Left ventricle myocardium inferior (tissue), 1 donor: ENCODE results near the gene PNPLA2. TPM values are rescaled to one million over a fixed set of nuclear protein-coding genes. Genes with fewer than 3 reads are reported as not detected.
A peak's percentile ranks its signal among the peaks of the same experiment; 100 is the strongest.

Source experiments
- DNase-seq: peaks from one replicate; pipeline ENCODE4 v3.0.0-alpha.2; 2020
- H3K27ac ChIP-seq: fragments of 200-600 bp; replicated peaks from 2 replicates; pipeline ENCODE4 v1.8.0; 2021
- H3K27me3 ChIP-seq: fragments of 200-600 bp; 2 replicates; pipeline ENCODE4 v1.8.0; 2021; ENCODE audit warnings: low read depth
- H3K36me3 ChIP-seq: fragments of 200-600 bp; 2 replicates; pipeline ENCODE4 v1.8.0; 2021
- H3K4me1 ChIP-seq: fragments of 200-600 bp; 2 replicates; pipeline ENCODE4 v1.8.0; 2021
- H3K4me3 ChIP-seq: fragments of 200-600 bp; 2 replicates; pipeline ENCODE4 v1.8.0; 2021; ENCODE audit warnings: mild to moderate bottlenecking, moderate library complexity
- H3K9me3 ChIP-seq: fragments of 200-600 bp; replicated peaks from 2 replicates; pipeline ENCODE4 v1.8.0; 2021
- intact Hi-C: fragments of 100-400 bp; cut with micrococcal nuclease; formaldehyde crosslinking; loops from one replicate; pipeline ENCODE4 v1.11.0; 2022
- total RNA-seq: library from RNA; stranded (reverse); fragmentation: NEBNext Ultra II Directional; extraction: Animal tissue kit (Norgen Biotek cat#: 25700); gene quantifications from one replicate; pipeline ENCODE4 v1.2.1, GENCODE V29; 2021
- TF ChIP-seq, protein P1 (sequence below): fragments of 200-600 bp; IDR thresholded peaks from 2 replicates; pipeline ENCODE4 v1.8.0; 2021; ENCODE audit warnings: antibody characterized with exemption, mild to moderate bottlenecking, borderline replicate concordance
- donor health status: DM: no; HTN: yes; CAD: no; lungs with severe emphysema.

PNPLA2 gene
- total RNA-seq, 1 donor from 2014 or later: 300 TPM

DNA sequence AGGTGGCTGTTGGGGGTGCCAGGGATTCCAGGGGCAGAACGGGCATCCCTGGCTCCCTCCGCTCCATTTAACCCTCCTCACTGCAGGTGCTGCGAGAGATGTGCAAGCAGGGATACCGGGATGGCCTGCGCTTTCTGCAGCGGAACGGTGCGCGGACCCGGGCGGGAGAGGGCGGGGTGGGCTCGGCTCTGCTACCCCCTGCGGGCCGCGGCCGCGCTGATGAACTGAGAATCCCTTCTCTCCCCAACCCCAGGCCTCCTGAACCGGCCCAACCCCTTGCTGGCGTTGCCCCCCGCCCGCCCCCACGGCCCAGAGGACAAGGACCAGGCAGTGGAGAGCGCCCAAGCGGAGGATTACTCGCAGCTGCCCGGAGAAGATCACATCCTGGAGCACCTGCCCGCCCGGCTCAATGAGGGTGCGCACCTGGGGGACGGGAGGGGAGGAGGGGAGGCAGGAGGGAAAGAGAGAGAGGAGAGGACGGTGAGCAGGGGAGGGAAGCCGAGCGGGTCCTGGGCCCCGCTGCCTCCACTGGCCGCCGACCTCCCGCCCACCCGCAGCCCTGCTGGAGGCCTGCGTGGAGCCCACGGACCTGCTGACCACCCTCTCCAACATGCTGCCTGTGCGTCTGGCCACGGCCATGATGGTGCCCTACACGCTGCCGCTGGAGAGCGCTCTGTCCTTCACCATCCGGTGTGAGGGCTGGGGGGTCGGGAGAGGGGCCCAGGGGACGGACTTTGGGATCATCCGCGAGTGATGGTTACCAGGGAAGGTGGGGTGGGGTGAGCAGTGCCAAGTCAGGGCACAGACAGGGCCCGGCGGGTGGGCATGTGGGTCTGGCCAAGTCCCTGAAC is 5.0 kb downstream of the PNPLA2 start:
- DNase-seq: no peak
- Histone ChIP-seq H3K36me3 (peaks cover 43% of the 10 kb centered on the region), H3K4me3 (no peak overlapping the region), H3K27me3 (no peaks in the 10 kb centered on the region), H3K4me1 (peaks cover 85% of the 10 kb centered on the region), H3K9me3 (no peaks in the 10 kb centered on the region), H3K27ac (no peak overlapping the region)
- TF ChIP-seq, protein P1, sequence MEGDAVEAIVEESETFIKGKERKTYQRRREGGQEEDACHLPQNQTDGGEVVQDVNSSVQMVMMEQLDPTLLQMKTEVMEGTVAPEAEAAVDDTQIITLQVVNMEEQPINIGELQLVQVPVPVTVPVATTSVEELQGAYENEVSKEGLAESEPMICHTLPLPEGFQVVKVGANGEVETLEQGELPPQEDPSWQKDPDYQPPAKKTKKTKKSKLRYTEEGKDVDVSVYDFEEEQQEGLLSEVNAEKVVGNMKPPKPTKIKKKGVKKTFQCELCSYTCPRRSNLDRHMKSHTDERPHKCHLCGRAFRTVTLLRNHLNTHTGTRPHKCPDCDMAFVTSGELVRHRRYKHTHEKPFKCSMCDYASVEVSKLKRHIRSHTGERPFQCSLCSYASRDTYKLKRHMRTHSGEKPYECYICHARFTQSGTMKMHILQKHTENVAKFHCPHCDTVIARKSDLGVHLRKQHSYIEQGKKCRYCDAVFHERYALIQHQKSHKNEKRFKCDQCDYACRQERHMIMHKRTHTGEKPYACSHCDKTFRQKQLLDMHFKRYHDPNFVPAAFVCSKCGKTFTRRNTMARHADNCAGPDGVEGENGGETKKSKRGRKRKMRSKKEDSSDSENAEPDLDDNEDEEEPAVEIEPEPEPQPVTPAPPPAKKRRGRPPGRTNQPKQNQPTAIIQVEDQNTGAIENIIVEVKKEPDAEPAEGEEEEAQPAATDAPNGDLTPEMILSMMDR: no peak
- intact Hi-C loops: no loop called here

DNA sequence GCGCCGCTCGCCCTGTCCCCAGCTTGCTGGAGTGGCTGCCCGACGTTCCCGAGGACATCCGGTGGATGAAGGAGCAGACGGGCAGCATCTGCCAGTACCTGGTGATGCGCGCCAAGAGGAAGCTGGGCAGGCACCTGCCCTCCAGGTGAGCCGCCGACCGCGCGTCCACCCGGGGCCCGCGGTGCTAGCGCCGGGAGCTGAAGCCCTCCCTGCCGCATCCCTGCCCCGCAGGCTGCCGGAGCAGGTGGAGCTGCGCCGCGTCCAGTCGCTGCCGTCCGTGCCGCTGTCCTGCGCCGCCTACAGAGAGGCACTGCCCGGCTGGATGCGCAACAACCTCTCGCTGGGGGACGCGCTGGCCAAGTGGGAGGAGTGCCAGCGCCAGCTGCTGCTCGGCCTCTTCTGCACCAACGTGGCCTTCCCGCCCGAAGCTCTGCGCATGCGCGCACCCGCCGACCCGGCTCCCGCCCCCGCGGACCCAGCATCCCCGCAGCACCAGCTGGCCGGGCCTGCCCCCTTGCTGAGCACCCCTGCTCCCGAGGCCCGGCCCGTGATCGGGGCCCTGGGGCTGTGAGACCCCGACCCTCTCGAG is 5.7 kb downstream of the PNPLA2 start:
- DNase-seq: no peak
- no peaks in the 10 kb centered on the region for H3K9me3 ChIP-seq
- H3K27ac ChIP-seq: no peak overlapping the region
- peaks cover 87% of the 10 kb centered on the region for H3K4me1 ChIP-seq
- H3K4me3 ChIP-seq: no peak overlapping the region
- TF ChIP-seq, protein P1: no peak
- intact Hi-C loops: no loop called here
- H3K36me3 ChIP-seq: peaks cover 43% of the 10 kb centered on the region
- no peaks in the 10 kb centered on the region for H3K27me3 ChIP-seq

GRCh38 chr11:824942-825341 is 6.2 kb downstream of the PNPLA2 start:
- Histone ChIP-seq H3K27ac (no peak overlapping the region), H3K4me3 (no peak overlapping the region), H3K27me3 (no peaks in the 10 kb centered on the region), H3K36me3 (peaks cover 43% of the 10 kb centered on the region), H3K9me3 (no peaks in the 10 kb centered on the region), H3K4me1 (peaks cover 87% of the 10 kb centered on the region)
- DNase-seq: no peak
- TF ChIP-seq, protein P1: no peak
- intact Hi-C loops: no loop called here

- Histone ChIP-seq H3K4me1 (peaks cover 88% of the 10 kb centered on the region), H3K36me3 (peaks cover 43% of the 10 kb centered on the region), H3K4me3 (no peak overlapping the region), H3K27me3 (no peaks in the 10 kb centered on the region), H3K27ac (peak overlapping the region; percentile 92), H3K9me3 (no peaks in the 10 kb centered on the region)
- intact Hi-C loops: no loop called here
- TF ChIP-seq, protein P1: no peak
- DNase-seq: no peak
Measured at GRCh38 chr11:825366-826226, 6.9 kb downstream of the PNPLA2 start.

DNA sequence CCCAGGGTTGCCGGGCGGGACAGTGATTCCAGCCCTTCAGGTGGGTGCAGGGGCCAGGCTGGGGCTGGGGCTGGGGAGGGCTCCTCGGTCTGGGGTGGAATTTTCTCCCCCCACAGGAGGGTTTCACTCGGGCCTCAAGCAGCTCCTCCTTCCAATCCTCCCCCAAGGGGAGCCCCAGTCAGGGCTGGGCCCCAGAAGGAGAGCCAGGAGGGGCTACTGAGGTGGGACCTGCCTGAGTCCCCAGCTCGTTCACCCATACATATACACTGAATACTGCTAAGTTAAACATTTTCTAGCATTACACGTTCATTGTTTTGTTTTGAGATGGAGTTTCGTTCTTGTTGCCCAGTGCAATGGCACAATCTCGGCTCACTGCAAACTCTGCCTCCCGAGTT is 7.5 kb downstream of the PNPLA2 start:
- Histone ChIP-seq H3K9me3 (no peaks in the 10 kb centered on the region), H3K27ac (peak overlapping the region; percentile 92), H3K4me1 (peaks cover 88% of the 10 kb centered on the region), H3K36me3 (peaks cover 43% of the 10 kb centered on the region), H3K4me3 (peak overlapping the region; percentile 73), H3K27me3 (no peaks in the 10 kb centered on the region)
- no peak for DNase-seq
- TF ChIP-seq, protein P1: no peak
- intact Hi-C loops: no loop called here
